ENCODE data around the gene FCHO1.

Gene FCHO1

DNA sequence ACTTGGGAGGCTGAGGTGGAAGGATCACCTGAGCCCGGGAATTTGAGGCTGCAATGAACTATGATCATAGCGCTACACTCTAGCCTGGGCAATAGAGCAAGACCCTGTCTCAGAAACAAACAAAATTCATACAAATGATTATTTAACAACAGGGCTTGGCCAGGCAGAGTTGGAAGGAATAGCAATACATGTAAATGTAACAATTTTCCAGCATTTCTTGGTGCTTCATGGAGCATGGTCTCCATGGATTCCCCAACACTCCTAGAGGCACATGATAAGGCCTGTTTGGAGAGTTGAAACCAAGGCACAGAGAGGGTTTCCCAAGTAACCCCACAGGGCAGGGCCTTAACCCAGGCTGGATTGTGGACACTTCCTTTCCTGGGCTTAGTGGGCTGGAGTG is 59.8 kb downstream of the FCHO1 start:
- Histone ChIP-seq H3K4me3 (ENCODE audit: low read depth in 1 of 2, low read length in 2 of 2) (no peak overlapping the region), H3K79me2 (ENCODE audit: insufficient read depth, low read length) (no peaks in the 10 kb centered on the region), H3K27me3 (ENCODE audit: insufficient read depth, low read length, poor library complexity) (peaks cover 10% of the 10 kb centered on the region), H2AFZ (ENCODE audit: low read depth, low read length) (no peak overlapping the region), H3K4me1 (ENCODE audit: insufficient read depth, low read length) (no peaks in the 10 kb centered on the region), H3K27ac (ENCODE audit: low read length) (no peak overlapping the region), H3K36me3 (ENCODE audit: insufficient read depth, low read length) (no peaks in the 10 kb centered on the region), H3K4me2 (ENCODE audit: insufficient read depth, low read length) (no peak overlapping the region), H4K20me1 (ENCODE audit: insufficient read depth, low read length) (no peaks in the 10 kb centered on the region), H3K9me3 (ENCODE audit: insufficient read depth, low read length, severe bottlenecking) (no peaks in the 10 kb centered on the region), H3K9ac (ENCODE audit: low read depth, low read length) (no peak overlapping the region)
- no peak for DNase-seq
- ATAC-seq (ENCODE audit: insufficient read depth, low read depth) = no peak
- TF ChIP-seq, protein P1, sequence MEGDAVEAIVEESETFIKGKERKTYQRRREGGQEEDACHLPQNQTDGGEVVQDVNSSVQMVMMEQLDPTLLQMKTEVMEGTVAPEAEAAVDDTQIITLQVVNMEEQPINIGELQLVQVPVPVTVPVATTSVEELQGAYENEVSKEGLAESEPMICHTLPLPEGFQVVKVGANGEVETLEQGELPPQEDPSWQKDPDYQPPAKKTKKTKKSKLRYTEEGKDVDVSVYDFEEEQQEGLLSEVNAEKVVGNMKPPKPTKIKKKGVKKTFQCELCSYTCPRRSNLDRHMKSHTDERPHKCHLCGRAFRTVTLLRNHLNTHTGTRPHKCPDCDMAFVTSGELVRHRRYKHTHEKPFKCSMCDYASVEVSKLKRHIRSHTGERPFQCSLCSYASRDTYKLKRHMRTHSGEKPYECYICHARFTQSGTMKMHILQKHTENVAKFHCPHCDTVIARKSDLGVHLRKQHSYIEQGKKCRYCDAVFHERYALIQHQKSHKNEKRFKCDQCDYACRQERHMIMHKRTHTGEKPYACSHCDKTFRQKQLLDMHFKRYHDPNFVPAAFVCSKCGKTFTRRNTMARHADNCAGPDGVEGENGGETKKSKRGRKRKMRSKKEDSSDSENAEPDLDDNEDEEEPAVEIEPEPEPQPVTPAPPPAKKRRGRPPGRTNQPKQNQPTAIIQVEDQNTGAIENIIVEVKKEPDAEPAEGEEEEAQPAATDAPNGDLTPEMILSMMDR (IDR thresholded peaks at IDR 0.05; ENCODE audit: borderline replicate concordance, extremely low read depth, low read length, poor library complexity, severe bottlenecking) = no peak
- no peak for TF ChIP-seq EZH2 (IDR thresholded peaks at IDR 0.05; ENCODE audit: borderline replicate concordance, low read depth, low read length, severe bottlenecking)

DNA sequence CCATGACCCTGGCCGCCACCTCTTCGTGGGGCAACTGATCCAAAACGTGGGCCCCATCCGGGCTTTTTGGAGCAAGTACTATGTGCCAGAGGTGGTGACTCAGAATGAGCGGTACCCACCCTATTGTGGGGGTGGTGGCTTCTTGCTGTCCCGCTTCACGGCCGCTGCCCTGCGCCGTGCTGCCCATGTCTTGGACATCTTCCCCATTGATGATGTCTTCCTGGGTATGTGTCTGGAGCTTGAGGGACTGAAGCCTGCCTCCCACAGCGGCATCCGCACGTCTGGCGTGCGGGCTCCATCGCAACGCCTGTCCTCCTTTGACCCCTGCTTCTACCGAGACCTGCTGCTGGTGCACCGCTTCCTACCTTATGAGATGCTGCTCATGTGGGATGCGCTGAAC is 60.4 kb downstream of the FCHO1 start:
- Histone ChIP-seq H3K27ac (ENCODE audit: low read length) (no peak overlapping the region), H3K4me2 (ENCODE audit: insufficient read depth, low read length) (no peak overlapping the region), H3K4me3 (ENCODE audit: low read depth in 1 of 2, low read length in 2 of 2) (no peak overlapping the region), H3K36me3 (ENCODE audit: insufficient read depth, low read length) (no peaks in the 10 kb centered on the region), H3K9ac (ENCODE audit: low read depth, low read length) (no peak overlapping the region), H4K20me1 (ENCODE audit: insufficient read depth, low read length) (no peaks in the 10 kb centered on the region), H3K79me2 (ENCODE audit: insufficient read depth, low read length) (no peaks in the 10 kb centered on the region), H3K9me3 (ENCODE audit: insufficient read depth, low read length, severe bottlenecking) (no peaks in the 10 kb centered on the region), H3K27me3 (ENCODE audit: insufficient read depth, low read length, poor library complexity) (peaks cover 8% of the 10 kb centered on the region), H3K4me1 (ENCODE audit: insufficient read depth, low read length) (no peaks in the 10 kb centered on the region), H2AFZ (ENCODE audit: low read depth, low read length) (no peak overlapping the region)
- ATAC-seq (ENCODE audit: insufficient read depth, low read depth) (no peak), DNase-seq (no peak)
- TF ChIP-seq, protein P1 (IDR thresholded peaks at IDR 0.05; ENCODE audit: borderline replicate concordance, extremely low read depth, low read length, poor library complexity, severe bottlenecking) = no peak

DNA sequence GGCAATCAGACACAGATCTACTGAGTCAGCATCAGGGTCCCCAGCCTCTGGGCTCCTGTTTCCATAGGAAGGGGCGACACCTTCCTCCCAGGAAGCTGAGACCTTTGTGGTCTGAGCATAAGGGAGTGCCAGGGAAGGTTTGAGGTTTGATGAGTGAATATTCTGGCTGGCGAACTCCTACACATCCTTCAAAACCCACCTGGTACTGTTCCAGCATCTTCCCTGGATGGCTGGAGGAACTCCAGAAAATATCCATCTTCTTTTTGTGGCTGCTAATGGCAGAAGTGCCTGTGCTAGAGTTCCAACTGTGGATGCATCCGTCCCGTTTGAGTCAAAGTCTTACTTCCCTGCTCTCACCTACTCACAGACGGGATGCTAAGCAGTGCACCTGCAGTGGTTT is 60.8 kb downstream of the FCHO1 start:
- Histone ChIP-seq H4K20me1 (ENCODE audit: insufficient read depth, low read length) (no peaks in the 10 kb centered on the region), H2AFZ (ENCODE audit: low read depth, low read length) (no peak overlapping the region)
- no peak for ATAC-seq (ENCODE audit: insufficient read depth, low read depth)

More for the DNA sequence above, 60.8 kb downstream of the FCHO1 start:
- no peak for DNase-seq
- Histone ChIP-seq H3K9me3 (ENCODE audit: insufficient read depth, low read length, severe bottlenecking) (no peaks in the 10 kb centered on the region), H3K27me3 (ENCODE audit: insufficient read depth, low read length, poor library complexity) (peaks cover 8% of the 10 kb centered on the region), H3K4me1 (ENCODE audit: insufficient read depth, low read length) (no peaks in the 10 kb centered on the region), H3K9ac (ENCODE audit: low read depth, low read length) (no peak overlapping the region), H3K79me2 (ENCODE audit: insufficient read depth, low read length) (no peaks in the 10 kb centered on the region), H3K4me2 (ENCODE audit: insufficient read depth, low read length) (no peak overlapping the region), H3K36me3 (ENCODE audit: insufficient read depth, low read length) (no peaks in the 10 kb centered on the region), H3K4me3 (ENCODE audit: low read depth in 1 of 2, low read length in 2 of 2) (no peak overlapping the region), H3K27ac (ENCODE audit: low read length) (no peak overlapping the region)
- no peak for TF ChIP-seq EZH2 (IDR thresholded peaks at IDR 0.05; ENCODE audit: borderline replicate concordance, low read depth, low read length, severe bottlenecking)
- TF ChIP-seq, protein P1 (IDR thresholded peaks at IDR 0.05; ENCODE audit: borderline replicate concordance, extremely low read depth, low read length, poor library complexity, severe bottlenecking) = no peak
